Inflammatory macrophage treated with lipopolysaccharide for 4 hours (primary cell): ENCODE results near the gene HES5.
A peak's percentile ranks its signal among the peaks of the same experiment; 100 is the strongest.
"Not testable (repeated sequence)": the region's sequence is repeated elsewhere in the genome, so short reads cannot be mapped to it uniquely, and the experiment has no call there.

Experiments
- DNase-seq: peaks from one replicate; pipeline ENCODE4 v3.0.0-alpha.2; 2020

The HES5 gene, protein sequence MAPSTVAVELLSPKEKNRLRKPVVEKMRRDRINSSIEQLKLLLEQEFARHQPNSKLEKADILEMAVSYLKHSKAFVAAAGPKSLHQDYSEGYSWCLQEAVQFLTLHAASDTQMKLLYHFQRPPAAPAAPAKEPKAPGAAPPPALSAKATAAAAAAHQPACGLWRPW

DNA sequence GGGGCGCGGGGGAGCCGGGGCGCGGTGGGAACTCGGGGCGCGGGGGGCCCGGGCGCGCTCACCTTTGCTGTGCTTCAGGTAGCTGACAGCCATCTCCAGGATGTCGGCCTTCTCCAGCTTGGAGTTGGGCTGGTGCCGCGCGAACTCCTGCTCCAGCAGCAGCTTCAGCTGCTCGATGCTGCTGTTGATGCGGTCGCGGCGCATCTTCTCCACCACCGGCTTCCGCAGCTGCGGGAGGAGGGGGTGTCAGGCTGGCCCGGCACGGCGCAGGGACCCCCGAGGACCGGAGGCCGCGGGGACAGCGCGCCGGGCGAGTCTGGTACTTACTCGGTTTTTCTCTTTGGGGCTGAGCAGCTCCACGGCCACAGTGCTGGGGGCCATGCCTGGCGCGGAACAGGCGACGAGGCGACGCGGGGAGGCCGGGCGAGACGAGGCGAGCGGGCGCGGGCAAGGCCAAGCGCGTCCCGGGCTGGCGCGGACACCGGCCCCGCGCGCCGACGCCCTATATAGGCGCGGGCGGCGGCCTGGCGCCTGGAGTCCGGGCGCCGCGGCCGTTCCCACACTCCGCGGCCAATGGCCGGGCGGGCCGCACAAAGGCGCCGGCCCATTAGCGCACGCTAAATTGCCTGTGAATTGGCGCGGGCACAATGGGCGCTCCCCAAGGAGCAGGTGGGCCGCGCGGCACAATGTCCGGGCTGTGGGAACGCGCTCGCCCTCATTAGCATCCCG lies at the start of gene HES5:
TSS of gene HES5 (minus strand) at position 480 of the 729 bp plus-strand sequence. CDS start at position 381, 99 bp downstream.
- DNase-seq = no peak

DNA sequence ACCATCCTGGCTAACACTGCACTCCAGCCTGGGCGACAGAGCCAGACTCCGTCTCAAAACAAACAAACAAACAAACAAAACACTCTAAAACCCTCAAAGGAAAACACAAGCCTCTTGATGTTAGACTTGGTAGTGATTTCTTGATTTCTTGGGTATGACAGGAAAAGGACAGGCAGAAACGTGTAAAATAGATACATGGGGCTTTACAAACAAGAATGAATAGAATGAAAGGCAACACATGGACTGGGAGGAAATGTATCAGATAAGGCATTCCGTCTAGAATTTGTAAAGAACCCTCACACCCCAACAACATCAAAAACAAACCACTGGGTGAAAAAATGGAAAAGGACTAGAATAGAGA lies 48.7 kb upstream of the HES5 start:
- DNase-seq = no peak

DNA sequence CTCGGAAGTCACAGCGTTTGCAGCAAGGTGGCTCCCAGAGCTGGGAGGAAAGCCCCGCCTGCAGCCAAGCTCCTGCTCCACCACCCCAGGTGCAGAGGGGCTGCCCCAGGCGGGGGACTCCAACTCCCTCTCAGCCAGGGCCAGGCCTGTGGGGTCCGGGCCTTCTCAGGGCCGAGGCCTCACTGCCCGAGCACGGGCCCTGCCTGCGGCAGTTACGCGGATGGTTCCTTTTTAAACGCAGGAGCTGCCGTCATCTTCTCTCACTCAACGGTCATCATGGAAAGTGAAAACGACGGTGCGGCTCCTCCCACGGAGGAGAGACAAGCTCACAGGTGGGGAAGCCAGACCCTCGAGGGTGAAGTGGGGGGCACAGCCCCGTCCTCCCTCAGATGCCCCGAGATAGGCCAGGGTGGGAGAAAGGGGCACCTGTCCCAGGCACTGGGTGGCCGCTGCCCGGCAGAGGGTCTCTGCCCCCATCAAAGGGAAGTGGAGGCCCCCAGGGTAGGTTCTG lies 47.6 kb upstream of the HES5 start:
- DNase-seq = peak; percentile 68

DNA sequence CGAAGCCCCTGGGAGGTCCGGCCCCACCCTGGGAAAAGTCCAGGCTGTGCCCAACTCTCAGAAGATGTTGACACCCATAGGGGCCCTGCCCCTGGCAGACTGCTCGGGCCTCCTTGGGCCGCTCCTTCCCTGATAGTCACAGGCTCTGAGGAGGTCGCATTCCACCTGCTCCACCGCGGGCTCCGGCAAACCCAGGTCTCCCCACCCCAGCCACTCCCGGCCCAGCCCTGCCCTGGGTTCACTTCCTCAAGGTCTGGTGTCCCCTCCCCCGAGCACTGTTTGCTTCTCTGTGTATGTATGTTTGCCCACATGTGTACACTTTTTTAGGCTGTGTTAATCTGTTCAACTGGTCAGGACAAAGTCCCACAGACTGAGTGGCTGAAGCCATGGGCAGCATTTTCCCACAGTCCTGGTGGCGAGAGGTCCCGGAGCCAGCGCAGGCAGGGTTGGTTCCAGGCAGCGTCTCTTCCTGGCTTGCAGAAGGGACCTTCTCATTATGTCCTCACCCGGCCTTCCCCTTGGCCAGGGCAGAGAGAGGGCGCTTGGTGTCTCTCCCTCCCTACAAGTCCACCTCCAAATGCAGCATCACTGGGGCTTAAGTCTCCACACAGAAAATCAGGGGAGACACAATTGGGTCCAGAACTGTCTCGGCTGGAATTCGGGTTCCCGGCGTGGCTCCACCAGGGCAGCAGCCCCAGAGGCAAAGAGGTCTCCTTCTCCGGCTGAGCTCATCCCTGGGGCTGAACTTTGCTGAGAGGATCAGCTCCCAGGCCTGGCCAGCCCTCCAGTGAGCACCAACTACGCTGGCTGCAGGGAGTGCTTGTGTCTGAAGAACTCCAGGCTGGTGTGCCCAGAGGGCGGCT lies 46.0 kb upstream of the HES5 start:
- peak; percentile 44 for DNase-seq

DNA sequence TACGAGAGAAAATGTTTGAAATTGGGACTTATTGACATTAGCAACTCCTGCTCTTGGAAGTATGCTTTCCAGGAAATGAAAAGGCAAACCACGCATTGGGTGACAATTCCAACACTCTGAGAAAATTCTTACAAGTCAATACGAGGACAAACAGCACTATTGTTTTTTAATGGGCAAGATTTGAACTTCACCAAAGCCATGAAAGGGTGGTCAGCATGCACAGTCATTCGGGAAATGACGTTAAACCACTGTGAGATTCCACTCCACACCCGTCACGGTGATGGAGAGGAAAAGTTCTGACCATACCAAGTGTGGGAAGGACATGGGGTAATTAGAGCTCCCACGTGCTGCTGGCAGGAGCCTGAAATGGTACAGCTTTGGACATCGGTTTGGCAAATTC lies 44.3 kb upstream of the HES5 start:
- no peak for DNase-seq

DNA sequence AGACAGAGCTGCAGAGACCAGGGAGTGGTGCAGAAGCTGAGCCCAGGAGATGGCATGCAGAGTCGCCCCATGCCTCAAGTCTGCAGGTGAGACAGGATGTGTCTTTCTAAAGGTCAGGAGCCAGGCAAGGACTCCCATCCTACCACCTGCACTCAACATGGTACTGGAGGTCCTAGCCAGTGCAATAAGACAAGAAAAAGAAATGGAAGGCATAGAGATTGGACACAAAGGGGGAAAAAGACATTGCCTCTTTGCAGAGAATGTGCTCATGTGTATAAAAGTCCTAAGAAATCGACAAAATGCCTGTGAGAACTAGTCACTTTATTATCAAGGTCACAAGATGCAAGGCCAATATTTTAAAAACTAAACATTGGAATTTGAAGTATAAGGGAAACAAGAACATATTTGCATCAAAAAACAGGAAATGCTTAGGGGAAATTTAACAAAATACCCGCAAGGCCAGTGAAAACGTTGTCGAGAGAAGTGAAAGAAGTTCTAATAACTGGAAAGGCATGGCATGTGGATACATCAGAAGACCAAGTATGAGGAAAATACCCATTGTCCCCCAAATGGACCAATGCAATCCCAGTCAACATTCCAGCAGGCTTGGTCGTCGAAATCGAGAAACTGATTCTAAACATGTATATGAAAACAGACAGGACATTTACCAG lies 43.3 kb upstream of the HES5 start:
- DNase-seq = peak; percentile 85

DNA sequence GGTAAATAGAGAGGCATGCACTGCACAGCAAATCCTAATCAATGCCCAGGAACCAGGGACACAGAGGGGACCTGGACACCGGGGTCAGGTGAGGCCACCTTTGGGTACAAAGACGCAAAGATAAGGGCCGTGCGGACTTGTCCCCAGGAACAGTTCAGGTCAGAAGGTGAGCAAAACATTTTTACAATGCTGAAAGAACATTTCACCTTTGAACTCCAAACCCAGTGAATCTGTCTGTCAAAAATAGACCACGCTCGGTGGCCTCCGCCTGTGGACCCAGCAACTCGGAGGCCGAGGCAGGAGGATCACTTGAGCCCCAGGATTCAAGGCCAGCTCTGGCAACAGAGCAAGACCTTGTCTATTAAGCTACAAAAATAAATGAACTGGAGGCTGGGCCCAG lies 41.3 kb upstream of the HES5 start:
- DNase-seq = no peak

DNA sequence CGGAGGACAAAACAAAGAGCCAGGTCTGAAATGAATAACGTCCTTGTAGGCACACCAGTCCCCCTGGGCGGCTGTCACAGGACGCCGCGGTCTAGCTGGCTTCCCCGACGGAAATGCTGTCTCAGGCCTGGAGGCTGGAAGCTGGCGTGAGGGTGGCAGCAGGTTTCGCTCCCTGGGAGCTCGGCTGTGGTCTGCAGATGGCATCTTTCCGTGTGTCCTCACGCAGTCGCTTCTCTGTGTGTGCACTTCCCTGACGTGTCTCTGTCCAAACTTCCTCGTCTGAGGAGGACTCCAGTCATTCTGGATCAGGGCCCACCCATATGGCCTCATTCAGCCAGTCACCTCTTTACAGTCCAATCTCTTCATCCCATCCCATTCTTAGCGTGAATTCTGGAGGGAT lies 40.3 kb upstream of the HES5 start:
- DNase-seq = peak; percentile 21

DNA sequence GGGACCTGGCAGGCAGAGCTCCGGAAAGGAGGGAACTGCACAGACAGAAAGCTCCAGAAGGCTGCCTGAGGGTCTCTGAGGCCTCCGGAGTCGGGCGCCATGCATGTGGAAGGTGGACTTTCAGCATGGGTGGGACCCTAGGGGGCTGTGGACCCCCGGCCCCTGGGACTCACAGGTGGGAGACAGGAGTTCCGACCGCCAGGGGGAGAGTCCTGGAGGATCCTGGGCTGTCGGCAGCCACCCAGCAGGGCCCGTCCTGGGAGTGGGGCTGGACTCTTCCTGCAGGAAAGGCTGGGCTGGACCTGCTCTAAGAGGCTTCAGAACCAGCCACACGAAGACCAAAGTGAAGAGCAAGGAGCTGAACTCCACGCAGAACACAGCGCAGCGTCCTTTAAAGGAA lies 39.6 kb upstream of the HES5 start:
- DNase-seq = not testable (repeated sequence)

DNA sequence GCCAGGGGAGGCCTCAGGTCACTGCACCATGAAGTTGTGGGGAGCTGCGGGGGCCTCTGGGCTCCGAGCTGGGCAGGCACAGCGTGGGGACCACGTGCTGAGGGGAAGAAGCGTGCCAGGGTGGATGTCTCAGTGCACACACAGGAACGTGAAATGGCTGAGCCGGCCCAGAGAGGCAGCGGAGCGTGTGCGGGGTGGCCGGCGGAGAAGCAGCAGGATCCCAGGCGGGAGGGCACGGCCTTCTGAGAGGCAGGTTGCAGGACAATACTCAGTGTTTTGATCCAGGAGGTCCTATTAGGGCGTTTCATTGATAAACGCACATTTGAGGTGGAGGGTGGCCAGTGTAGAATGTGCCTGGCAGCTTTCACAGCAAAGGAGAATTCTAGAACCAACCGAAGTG lies 39.0 kb upstream of the HES5 start:
- no peak for DNase-seq

DNA sequence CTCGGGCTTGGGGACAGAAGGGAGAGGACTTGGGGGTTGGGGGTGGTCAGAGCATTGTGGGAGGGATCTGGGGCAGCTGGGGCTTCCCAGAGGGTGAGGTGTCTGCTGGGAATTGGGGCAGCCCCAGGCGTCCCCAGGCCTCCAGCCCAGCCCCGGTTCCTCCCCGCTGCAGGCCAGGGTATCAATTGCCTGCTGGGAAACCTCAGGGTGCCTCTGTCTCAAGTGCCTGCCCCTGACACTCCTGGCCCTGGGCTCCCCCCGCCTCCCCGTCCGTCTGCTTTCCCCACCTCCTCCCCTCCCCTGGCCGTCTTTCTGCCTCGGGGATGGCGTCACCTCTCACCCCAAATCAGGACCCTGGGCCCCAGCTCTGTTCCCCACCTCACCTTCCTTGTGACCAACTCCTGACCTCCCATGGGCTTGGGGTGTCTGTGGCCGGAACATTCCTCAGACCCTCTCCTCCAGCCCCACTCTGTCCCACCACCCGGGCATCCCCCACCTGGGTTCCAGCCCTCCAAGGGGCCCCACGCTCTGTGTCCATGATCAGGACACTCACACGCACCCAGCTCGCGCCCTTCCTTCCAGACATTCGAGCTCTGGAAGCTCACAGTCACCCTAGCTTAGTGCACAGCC lies 38.2 kb upstream of the HES5 start:
- not testable (repeated sequence) for DNase-seq

DNA sequence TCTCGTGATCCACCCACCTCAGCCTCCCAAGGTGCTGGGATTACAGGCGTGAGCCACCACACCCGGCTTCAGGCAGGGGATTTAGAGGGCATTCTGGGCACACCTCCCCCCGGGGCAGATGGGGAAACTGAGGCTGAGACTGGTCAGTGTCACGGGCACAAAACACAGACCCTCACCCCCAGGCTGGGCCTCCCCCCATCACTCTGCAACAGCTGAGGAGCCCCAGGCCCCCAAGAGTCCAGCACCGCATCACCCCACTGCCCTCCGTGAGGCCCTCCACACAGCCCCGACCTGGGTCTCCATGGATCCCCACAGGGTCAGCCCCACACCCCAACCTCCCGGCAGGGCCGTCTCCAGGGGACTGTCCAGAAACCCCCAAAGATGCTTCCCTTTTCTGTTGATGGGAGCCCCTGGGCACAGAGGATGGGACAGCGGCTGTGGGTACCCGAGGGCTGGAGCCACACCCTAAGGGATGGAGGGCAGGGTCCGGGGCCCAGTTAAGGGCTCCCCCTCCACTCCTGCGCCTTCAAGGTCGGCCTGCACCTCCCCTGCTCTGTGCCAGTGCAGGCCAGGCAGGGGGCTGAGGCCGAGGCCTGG lies 37.1 kb upstream of the HES5 start:
- DNase-seq = no peak

DNA sequence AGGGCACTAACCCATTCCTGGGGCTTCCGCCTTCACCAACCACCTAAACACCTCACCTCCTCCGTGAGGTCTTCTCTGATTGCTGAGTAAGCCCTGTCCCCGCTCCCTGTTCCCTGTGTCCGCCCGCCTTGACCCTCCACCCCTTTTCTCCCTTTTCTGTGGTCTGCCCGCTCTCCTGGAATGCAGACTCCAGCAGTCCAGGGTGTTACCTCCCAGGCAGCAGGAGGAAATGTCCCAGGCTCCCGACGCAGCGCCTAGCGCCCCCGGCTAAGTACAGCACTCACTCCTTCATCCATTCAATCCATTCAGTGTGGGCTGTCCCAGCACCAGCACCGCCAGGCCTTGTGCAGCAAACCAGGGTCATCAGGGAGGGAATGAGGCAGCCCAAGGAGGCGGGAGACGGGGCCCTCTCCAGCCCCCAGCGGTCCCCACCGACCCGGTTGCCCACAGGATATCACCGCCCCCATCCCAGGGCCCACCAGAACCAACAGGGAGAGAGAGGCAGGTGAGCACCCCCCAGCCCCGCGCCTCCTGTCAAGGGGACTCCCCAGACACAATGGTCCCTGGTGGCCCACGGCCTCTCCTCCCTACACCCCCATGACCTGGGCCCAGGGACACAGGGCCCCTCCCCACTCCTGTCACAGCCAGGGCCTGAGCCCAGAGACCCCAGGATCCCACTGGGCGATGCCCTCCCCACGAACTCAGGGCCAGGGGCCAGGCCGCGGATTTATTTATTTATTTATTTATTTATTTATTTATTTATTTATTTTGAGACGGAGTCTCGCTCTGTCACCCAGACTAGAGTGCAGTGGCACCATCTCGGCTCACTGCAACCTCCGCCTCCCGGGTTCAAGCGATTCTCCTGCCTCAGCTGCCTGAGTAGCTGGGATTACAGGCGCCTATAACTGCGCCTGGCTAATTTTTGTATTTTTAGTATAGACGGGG lies 36.3 kb upstream of the HES5 start:
- DNase-seq = no peak

DNA sequence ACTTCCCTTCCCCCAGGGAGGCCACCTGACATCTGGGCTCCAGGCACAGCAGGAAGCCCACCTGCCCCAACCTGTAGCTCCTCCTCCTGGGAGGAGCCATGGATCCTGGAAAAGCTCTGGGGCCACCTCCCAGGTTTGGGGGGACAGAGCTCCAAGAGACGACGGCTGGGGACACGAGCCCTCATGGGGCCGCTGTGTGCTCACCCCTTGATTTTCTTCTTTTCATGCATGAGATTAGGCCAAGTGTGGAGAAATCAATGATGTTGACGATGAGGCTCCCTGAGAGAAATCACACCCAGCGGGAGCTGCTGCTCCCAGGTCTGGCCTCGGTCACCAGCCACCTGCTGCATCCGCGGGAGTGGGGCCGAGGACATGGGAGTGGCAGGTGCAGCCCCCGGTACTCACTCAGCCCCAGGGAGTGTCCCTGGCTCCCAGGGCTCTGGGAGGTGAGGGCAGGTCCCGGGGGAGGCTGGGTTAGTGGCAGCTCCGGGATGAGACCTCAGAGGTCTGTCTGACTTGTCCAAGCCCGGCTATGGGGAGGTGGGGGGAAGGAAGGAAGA lies 34.8 kb upstream of the HES5 start:
- DNase-seq = no peak

DNA sequence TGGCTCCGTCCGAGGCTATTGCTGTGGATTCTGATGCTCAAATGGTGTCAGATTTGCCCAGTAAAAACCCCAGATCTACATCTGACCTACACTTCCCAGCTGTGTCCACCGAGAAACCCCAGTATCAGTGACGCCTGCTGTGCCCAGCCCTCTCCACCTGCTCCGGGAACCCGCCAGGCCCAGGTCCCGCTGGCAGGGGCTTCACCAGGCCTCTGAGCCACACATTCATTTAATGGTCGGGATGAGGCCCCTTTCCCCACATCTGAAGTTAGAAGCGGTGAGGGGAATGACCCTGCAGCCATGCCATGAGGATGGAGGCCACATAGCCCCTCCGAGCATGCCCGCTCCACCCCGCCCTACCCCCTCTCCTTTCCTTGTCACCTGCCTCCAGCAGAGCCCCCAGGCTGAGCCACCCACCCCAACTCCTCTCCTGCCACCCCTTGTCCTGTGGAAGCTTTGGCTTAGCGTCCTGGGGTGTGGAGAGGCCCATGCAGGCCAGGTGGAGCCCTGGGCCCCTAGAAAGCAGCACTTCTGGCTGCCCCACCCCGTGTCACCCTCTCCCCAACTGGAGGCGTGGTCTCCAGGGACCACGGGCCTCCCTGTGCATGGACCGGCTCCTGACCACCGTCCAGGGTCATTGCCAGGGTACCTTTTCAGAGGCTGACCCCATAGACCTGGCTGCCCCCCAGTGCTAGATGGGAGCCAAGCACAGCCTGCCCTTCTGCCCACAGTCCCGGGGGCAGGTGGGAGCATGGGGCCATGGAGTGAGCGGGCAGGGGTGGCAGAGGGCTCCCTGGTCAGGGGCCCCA lies 34.1 kb upstream of the HES5 start:
- no peak for DNase-seq

DNA sequence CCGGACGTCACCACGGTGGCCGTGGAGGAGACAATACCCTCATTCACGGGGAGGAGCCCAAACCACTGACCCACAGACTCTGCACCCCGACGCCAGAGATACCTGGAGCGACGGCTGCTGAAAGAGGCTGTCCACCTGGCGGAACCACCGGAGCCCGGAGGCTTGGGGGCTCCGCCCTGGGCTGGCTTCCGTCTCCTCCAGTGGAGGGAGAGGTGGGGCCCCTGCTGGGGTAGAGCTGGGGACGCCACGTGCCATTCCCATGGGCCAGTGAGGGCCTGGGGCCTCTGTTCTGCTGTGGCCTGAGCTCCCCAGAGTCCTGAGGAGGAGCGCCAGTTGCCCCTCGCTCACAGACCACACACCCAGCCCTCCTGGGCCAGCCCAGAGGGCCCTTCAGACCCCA lies 33.1 kb upstream of the HES5 start:
- DNase-seq = no peak

DNA sequence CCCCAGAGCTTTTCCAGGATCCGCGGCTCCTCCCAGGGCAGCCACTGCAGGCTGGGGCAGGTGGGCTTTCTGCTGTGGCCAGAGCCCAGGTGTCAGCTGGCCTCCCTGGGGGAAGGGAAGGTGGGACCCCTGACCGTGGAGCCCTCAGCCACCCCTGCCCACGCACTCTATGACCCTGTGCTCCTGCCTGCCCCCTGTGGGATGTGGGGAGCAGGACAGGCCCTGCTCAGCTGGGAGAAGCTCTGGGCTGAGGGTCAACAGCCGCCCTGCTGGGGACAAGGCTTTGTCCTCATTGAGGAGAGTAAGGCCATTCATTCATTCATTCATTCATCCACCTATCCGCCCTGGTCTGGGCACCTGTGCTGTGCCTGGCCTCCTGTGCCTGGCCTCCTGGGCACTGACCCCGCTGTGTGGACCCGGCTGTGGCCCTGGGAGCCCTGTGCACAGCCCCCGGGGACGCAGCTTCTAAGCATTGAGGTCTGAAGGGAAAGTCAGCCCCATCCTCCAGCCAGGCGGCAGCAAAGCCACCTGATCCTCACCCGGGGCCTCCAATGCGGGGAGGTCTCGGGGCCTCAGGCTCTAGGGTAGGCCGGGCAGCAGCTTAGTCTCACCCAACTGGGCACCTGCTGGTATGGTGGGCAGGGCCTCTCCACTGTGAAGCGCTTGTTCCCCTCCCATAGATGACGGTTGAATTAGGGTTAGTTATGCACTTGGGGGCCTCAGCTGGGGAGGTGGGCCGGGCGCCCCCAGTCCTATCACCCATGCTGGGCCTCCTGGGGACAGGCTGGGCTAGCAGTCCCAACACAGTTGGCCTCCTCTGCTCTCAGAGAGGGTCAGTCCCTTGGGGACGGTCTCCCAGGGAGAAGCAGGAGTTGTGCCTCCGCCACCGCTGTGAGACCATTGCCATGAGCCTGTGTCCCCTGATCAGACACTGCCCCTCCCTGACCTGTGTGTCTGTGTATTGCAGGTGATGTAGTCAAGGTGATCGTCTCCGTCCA lies 32.1 kb upstream of the HES5 start:
- DNase-seq = peak; percentile 23

DNA sequence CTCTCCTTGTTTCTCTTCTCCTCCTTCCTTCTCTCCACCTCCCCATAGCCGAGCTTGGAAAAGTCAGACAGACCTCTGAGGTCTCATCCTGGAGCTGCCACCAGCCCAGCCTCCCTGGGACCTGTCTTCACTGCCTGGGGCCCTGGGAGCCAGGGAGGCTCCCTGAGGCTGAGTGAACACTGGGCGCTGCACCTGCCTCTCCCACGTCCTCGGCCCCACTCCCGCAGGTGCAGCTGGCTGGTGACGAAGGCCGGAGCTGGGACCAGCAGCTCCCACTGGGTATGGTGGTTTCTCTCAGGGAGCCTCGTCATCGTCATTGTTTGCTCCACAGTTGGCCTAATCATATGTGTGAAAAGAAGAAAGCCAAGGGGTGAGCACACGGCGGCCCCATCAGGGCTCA lies 31.4 kb upstream of the HES5 start:
- DNase-seq = no peak
